ENCODE measurements around the gene HYAL3.

DNA sequence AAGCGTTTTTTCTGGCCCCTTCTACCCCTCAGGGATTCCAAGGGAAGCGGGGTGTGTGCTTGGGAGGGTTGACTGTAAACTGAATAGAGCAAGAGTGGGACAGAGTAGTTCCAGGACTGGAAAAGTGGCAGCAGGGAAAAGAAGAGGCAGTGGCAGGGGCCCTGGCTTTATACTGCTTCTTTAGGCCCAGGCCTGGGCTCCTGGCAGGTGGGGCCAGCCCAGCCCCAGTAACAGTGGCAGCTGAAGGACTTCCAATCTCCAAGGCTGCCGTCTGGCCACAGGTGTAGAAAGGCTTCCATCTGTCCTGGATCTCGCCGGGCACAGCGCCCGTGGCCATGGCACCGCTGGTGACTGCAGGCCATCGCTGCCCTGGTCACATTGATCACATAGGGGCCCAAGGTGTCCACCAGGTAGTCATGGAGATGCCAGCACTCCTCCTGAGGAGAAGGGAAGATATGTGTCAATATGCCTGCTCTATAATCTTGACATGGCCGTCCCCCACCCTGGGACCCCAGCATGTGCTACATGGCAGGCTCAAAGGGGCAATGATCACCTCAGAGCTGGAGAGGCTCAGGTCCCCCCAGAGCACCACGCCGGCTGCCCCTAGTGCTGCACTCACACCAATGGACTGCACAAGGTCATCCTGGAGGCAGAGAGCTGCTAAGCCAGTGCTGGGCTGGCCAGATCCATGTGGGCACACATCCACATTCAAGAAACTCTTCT is 6.0 kb downstream of the HYAL3 start:
- TF ChIP-seq, protein P1, sequence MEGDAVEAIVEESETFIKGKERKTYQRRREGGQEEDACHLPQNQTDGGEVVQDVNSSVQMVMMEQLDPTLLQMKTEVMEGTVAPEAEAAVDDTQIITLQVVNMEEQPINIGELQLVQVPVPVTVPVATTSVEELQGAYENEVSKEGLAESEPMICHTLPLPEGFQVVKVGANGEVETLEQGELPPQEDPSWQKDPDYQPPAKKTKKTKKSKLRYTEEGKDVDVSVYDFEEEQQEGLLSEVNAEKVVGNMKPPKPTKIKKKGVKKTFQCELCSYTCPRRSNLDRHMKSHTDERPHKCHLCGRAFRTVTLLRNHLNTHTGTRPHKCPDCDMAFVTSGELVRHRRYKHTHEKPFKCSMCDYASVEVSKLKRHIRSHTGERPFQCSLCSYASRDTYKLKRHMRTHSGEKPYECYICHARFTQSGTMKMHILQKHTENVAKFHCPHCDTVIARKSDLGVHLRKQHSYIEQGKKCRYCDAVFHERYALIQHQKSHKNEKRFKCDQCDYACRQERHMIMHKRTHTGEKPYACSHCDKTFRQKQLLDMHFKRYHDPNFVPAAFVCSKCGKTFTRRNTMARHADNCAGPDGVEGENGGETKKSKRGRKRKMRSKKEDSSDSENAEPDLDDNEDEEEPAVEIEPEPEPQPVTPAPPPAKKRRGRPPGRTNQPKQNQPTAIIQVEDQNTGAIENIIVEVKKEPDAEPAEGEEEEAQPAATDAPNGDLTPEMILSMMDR (IDR thresholded peaks at IDR 0.05) = no peak
- no peak for TF ChIP-seq ZFX (IDR thresholded peaks at IDR 0.05; ENCODE audit: borderline replicate concordance)
